KMS-11 (cell line): ENCODE results near the gene CDKN3.
A peak's percentile ranks its signal among the peaks of the same experiment; 100 is the strongest.

Source experiments
- H2AFZ ChIP-seq: fragments of 200-600 bp; sonication (generic); 2 replicates; pipeline ENCODE4 v1.6.1; 2016; ENCODE audit warnings: antibody characterized with exemption, mixed run types, low read depth
- H3K27ac ChIP-seq: fragments of 200-600 bp; sonication (generic); 2 replicates; pipeline ENCODE4 v1.6.1; 2016; ENCODE audit warnings: mild to moderate bottlenecking, mixed run types
- H3K27me3 ChIP-seq: fragments of 200-600 bp; sonication (generic); 2 replicates; pipeline ENCODE4 v1.6.1; 2017; ENCODE audit warnings: mild to moderate bottlenecking, low read depth, mixed run types, moderate library complexity; ENCODE audit not compliant: insufficient read depth
- H3K36me3 ChIP-seq: fragments of 200-600 bp; sonication (generic); 2 replicates; pipeline ENCODE4 v1.6.1; 2017; ENCODE audit warnings: mild to moderate bottlenecking, mixed run types; ENCODE audit not compliant: insufficient read depth
- H3K4me1 ChIP-seq: fragments of 200-600 bp; sonication (generic); 2 replicates; pipeline ENCODE4 v1.6.1; 2016; ENCODE audit warnings: mild to moderate bottlenecking, low read depth, mixed run types; ENCODE audit not compliant: poor library complexity, severe bottlenecking
- H3K4me2 ChIP-seq: fragments of 200-600 bp; sonication (generic); 2 replicates; pipeline ENCODE4 v1.7.0; 2016; ENCODE audit warnings: mild to moderate bottlenecking, mixed run types
- H3K4me3 ChIP-seq: fragments of 200-600 bp; sonication (generic); IDR thresholded peaks from 2 replicates; pipeline ENCODE4 v1.6.1; 2017; ENCODE audit warnings: low read depth, low read length, mixed read lengths; ENCODE audit not compliant: insufficient read depth
- H3K79me2 ChIP-seq: fragments of 200-600 bp; sonication (generic); 2 replicates; pipeline ENCODE4 v1.6.1; 2016; ENCODE audit warnings: low read depth, mixed run types; ENCODE audit not compliant: insufficient read depth
- H3K9ac ChIP-seq: fragments of 200-600 bp; sonication (generic); 2 replicates; pipeline ENCODE4 v1.6.1; 2016; ENCODE audit warnings: mild to moderate bottlenecking, mixed run types
- H4K20me1 ChIP-seq: fragments of 200-600 bp; sonication (generic); 2 replicates; pipeline ENCODE4 v1.6.1; 2016; ENCODE audit warnings: mild to moderate bottlenecking, mixed run types; ENCODE audit not compliant: insufficient read depth
- CTCF ChIP-seq: fragments of 200-600 bp; sonication (generic); conservative IDR thresholded peaks from 2 replicates; pipeline ENCODE4 v1.6.1; 2017; ENCODE audit warnings: low read depth, mild to moderate bottlenecking, antibody characterized with exemption, low read length, moderate library complexity, mixed read lengths

The CDKN3 gene

GRCh38 chr14:54396493-54397335, at the start of gene CDKN3:
TSS of gene CDKN3 (plus strand) at chr14:54397007. CDS start at chr14:54397069, 62 bp downstream.
- H3K9ac ChIP-seq = peak within 1 kb of the TSS; percentile 76
- TF ChIP-seq CTCF = peak; percentile 52
- no peaks in the 10 kb centered on the region for H3K27me3 ChIP-seq
- H3K27ac ChIP-seq = peak within 1 kb of the TSS; percentile 40
- peak within 1 kb of the TSS; percentile 86 for H2AFZ ChIP-seq
- no peaks in the 10 kb centered on the region for H3K36me3 ChIP-seq
- H3K4me3 ChIP-seq = no peak within 1 kb of the TSS
- peaks cover 8% of the 10 kb centered on the region for H3K4me1 ChIP-seq
- H3K4me2 ChIP-seq = peak within 1 kb of the TSS; percentile 76
- no peaks in the 10 kb centered on the region for H4K20me1 ChIP-seq
- H3K79me2 ChIP-seq = no peaks in the 10 kb centered on the region

- H3K79me2 ChIP-seq = no peaks in the 10 kb centered on the region
- H3K27me3 ChIP-seq = no peaks in the 10 kb centered on the region
- H3K9ac ChIP-seq = no peak overlapping the region
- no peaks in the 10 kb centered on the region for H4K20me1 ChIP-seq
- no peaks in the 10 kb centered on the region for H3K36me3 ChIP-seq
- H2AFZ ChIP-seq = no peak overlapping the region
- H3K4me2 ChIP-seq = no peak overlapping the region
- no peaks in the 10 kb centered on the region for H3K4me1 ChIP-seq
- H3K27ac ChIP-seq = no peak overlapping the region
- TF ChIP-seq CTCF = no peak
- H3K4me3 ChIP-seq = no peak overlapping the region
Observed at GRCh38 chr14:54347044-54347443, 49.8 kb upstream of the CDKN3 start.

- Histone ChIP-seq H3K27me3 (no peaks in the 10 kb centered on the region), H3K4me2 (no peak overlapping the region), H3K4me1 (no peaks in the 10 kb centered on the region), H3K36me3 (no peaks in the 10 kb centered on the region), H4K20me1 (no peaks in the 10 kb centered on the region), H3K79me2 (no peaks in the 10 kb centered on the region), H2AFZ (no peak overlapping the region), H3K4me3 (no peak overlapping the region), H3K9ac (no peak overlapping the region), H3K27ac (no peak overlapping the region)
- TF ChIP-seq CTCF = peak; percentile 69
Observed at GRCh38 chr14:54348001-54348611, 48.7 kb upstream of the CDKN3 start.

GRCh38 chr14:54348923-54349620, 47.7 kb upstream of the CDKN3 start:
- Histone ChIP-seq H3K4me1 (no peaks in the 10 kb centered on the region), H2AFZ (no peak overlapping the region), H3K36me3 (no peaks in the 10 kb centered on the region), H4K20me1 (no peaks in the 10 kb centered on the region), H3K4me3 (no peak overlapping the region), H3K27ac (no peak overlapping the region), H3K4me2 (no peak overlapping the region), H3K9ac (no peak overlapping the region), H3K79me2 (no peaks in the 10 kb centered on the region), H3K27me3 (no peaks in the 10 kb centered on the region)
- no peak for TF ChIP-seq CTCF
